HTERT RPE-1 (cell line): ENCODE results near the gene ARHGEF7.
"Not testable (repeated sequence)": the region's sequence is repeated elsewhere in the genome, so short reads cannot be mapped to it uniquely, and the experiment has no call there.

Source experiments
- in situ Hi-C: fragments of 300-500 bp; cut with MboI; formaldehyde crosslinking; loops from 4 replicates; pipeline ENCODE4 v1.14.3; 2020; ENCODE audit warnings: low sequenced_read_pairs

ARHGEF7 gene

GRCh38 chr13:111168107-111168506, 53.0 kb downstream of the ARHGEF7 start:
- in situ Hi-C loops = no loop called here

GRCh38 chr13:111171112-111171511, 56.0 kb downstream of the ARHGEF7 start:
- in situ Hi-C loops = no loop called here

- in situ Hi-C loops = no loop called here
These were observed 56.5 kb downstream of the ARHGEF7 start for GRCh38 chr13:111171629-111172028.

- in situ Hi-C loops = no loop called here
These were observed 59.4 kb downstream of the ARHGEF7 start for GRCh38 chr13:111174377-111175114.

- in situ Hi-C loops = no loop called here
These were observed 60.3 kb downstream of the ARHGEF7 start for GRCh38 chr13:111175372-111175771.

GRCh38 chr13:111175935-111176334, 60.8 kb downstream of the ARHGEF7 start:
- in situ Hi-C loops = no loop called here

GRCh38 chr13:111176421-111176820, 61.3 kb downstream of the ARHGEF7 start:
- in situ Hi-C loops = no loop called here

- in situ Hi-C loops = no loop called here
These were observed 62.1 kb downstream of the ARHGEF7 start for GRCh38 chr13:111177081-111177711.

GRCh38 chr13:111177921-111178320, 62.8 kb downstream of the ARHGEF7 start:
- in situ Hi-C loops = no loop called here

GRCh38 chr13:111178402-111178801, 63.3 kb downstream of the ARHGEF7 start:
- in situ Hi-C loops = no loop called here

GRCh38 chr13:111179908-111180760, 65.0 kb downstream of the ARHGEF7 start:
- in situ Hi-C loops = no loop called here

- in situ Hi-C loops = no loop called here
These were observed 66.9 kb downstream of the ARHGEF7 start for GRCh38 chr13:111181977-111182376.

GRCh38 chr13:111183087-111183645, 68.1 kb downstream of the ARHGEF7 start:
- in situ Hi-C loops = no loop called here

GRCh38 chr13:111183959-111184358, 68.8 kb downstream of the ARHGEF7 start:
- in situ Hi-C loops = no loop called here

GRCh38 chr13:111184458-111185401, 69.6 kb downstream of the ARHGEF7 start:
- in situ Hi-C loops = no loop called here

GRCh38 chr13:111186305-111186935, 71.3 kb downstream of the ARHGEF7 start:
- in situ Hi-C loops = no loop called here

GRCh38 chr13:111187960-111188541, 72.9 kb downstream of the ARHGEF7 start:
- in situ Hi-C loops = no loop called here

- in situ Hi-C loops = not testable (repeated sequence)
These were observed 74.0 kb downstream of the ARHGEF7 start for GRCh38 chr13:111189064-111189505.

- in situ Hi-C loops = not testable (repeated sequence)
These were observed 74.4 kb downstream of the ARHGEF7 start for GRCh38 chr13:111189516-111189915.
